Activated gamma-delta T cell (primary cell): ENCODE data around the gene SHISAL2B.
A peak's percentile ranks its signal among the peaks of the same experiment; 100 is the strongest.
"Not testable (repeated sequence)": the region's sequence is repeated elsewhere in the genome, so short reads cannot be mapped to it uniquely, and the experiment has no call there.

Experiments
- DNase-seq: peaks from one replicate; lab custom pipeline; 2025; lab: John Stamatoyannopoulos, UW
- total RNA-seq, 2 donors: gene quantifications; one replicate each; lab custom pipeline; 2026; lab: John Stamatoyannopoulos, UW

SHISAL2B gene
- 0 reads per million in 2 donors for total RNA-seq

DNA sequence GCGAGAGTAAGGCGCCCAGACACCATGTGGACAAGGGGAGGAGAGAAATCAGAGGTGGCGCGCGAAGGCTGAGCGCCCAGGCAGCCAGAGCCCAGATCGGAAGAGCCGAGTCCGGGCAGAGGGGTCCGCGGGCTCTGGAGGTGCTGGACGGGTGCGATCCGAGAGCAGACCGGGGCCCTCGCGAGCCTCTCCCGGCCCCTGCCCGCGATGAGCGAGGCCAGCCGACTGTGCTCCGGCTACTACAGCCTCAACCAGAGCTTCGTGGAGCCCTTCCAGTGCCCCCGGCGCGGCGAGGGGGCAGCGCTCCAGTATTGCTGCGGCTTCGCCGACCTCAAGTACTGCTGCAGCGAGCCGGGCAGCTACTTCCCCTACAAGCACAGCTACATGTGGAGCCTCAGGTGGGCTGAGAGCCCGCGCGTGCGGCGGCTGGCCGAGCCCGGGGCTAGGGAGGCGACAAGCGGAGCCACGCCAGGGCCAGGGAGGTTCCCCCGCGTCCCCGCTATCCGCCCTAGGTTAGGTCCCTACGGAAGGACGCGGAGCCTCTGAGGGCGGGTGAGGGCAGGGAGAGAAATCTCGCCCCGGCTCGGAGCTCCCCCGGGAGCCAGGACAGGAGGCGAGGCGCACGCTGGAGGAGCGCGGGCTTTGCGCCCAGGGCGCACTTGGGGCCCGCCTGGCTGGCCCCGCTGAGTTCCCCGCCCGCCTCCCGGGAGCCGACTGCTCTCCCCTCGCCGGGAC lies at the start of gene SHISAL2B:
SHISAL2B (plus strand) TSS at position 87 of the 735 bp plus-strand sequence; CDS start at position 208, 121 bp downstream.
- DNase-seq = peak; percentile 9

GRCh38 chr5:64644831-64645230 lies 45.5 kb upstream of the SHISAL2B start:
- no peak for DNase-seq

- no peak for DNase-seq
Observed at GRCh38 chr5:64646169-64646568, 44.1 kb upstream of the SHISAL2B start.

- no peak for DNase-seq
Observed at GRCh38 chr5:64649512-64649911, 40.8 kb upstream of the SHISAL2B start.

DNA sequence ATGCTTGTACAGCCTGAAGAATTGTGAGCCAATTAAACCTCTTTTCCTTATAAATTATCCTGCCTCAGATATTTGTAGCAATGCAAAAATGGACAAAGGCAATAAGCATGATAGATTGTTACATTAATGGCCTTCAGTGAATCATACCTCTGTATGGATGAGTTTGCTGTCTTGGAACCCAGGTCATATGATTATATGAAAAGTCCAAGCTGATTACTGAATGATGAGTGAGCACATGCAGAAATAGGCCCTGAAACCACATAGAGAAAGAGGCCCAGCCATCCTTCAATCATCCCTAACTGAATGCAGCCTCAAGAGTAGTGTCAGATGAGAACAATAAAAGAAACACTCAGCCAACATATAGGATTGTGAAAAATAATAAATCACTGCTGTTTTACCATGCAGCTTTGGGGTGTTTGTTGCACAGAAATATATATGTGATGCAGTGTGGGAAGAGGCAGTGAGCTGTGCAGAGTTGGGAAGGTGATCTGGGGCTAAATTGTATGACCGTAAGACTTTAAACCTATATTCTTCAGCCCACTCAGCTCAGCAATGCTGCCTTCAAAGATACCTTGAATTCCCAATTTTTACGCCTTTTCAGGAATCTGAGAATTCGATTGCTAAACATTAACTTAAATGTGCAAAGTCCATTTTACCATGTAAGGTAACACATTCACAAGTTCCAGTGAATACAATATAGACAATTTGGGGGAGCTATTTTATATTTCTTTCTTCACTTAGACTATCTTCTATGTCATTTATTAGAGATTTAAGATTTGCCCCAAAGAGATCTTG lies 36.3 kb upstream of the SHISAL2B start:
- DNase-seq = no peak

- no peak for DNase-seq
Observed at GRCh38 chr5:64654561-64654938, 35.8 kb upstream of the SHISAL2B start.

DNA sequence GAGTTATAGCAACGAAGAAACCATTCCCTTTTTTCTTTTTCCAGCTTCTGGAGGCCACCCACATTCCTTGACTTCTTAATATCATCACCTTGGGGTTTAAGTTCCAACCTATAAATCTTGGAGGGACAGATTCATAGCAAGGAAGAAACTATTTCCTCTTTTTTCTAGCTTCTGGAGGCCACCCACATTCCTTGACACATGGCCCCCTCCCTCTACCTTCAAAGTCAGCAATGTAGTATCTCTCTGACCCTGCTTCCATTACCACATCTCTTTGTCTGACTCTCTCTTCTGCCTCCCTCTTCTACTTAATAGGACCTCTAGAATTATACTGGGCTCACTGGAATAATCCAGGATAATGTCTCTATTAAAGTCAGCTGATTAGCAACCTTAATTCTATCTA lies 34.7 kb upstream of the SHISAL2B start:
- no peak for DNase-seq

- no peak for DNase-seq
Observed at GRCh38 chr5:64659289-64659688, 31.0 kb upstream of the SHISAL2B start.

DNA sequence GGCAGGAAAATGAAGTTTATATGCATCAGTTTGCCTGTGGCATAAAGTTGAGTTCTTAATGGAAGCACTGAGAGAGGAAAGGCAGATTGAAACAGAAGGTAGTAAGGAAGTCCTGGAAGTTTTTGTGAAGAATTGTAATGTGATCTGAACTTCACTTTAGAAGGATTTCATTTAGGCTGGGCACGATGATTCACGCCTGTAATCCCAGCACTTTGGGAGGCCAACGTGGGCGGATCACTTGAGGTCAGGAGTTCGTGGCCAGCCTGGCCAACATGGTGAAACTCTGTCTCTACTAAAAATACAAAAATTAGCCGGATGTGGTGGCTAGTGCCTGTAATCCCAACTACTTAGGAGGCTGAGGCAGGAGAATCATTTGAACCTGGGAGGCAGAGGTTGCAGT lies 27.1 kb upstream of the SHISAL2B start:
- not testable (repeated sequence) for DNase-seq

DNA sequence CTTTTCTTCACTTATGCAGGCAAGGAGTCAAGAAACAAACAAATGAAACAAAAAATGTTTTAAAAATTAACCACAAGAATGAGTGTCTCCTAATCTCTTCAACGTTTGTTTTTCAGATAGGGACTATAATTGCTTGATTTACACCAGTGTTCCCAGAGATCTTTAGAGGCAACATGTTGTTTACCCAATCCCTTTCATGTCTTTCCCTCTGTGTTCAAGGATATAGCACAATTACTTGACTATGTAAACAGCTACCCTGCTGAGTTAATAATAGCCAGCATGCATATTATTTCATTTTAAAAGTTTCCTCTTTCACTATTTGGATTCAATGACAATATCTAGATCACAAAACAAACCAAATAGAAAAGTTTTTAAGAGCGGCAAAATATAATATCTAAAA lies 25.1 kb upstream of the SHISAL2B start:
- DNase-seq = no peak

DNA sequence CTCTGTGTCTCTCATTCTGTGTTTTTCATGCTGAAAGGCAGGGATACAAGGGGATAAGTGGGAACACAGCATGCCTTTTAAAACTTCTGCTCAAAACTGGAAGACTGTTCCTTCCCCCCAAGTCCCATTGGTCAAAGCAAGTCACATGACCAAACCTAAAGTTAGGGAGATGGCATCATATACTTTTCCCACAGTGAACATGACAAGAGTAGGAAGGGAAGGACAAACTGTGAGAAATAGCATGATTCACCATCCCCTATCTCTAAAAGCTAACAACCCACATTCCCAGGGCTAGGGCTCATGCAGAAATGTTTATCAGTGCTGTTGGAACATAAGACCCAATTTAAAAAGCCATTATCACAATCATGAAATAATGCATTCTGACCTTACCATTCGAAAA lies 24.2 kb upstream of the SHISAL2B start:
- DNase-seq = no peak

DNA sequence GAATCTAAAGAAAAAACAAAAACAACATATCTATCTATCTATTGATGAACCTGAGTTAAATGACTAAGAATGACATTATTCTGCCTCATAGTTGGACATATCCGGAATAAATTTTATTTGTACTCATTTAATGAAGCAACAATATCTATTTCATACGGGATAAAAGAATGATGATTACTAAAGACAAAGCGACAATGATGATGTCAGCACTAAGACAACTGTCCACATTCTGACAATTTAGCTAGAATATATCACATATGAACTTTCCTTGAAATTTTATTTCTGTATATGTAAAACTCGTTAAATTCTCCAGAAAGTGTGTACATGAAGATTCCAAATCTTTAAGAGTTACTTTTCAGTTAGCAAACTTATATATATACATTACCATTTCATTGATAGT lies 23.2 kb upstream of the SHISAL2B start:
- DNase-seq = no peak

DNA sequence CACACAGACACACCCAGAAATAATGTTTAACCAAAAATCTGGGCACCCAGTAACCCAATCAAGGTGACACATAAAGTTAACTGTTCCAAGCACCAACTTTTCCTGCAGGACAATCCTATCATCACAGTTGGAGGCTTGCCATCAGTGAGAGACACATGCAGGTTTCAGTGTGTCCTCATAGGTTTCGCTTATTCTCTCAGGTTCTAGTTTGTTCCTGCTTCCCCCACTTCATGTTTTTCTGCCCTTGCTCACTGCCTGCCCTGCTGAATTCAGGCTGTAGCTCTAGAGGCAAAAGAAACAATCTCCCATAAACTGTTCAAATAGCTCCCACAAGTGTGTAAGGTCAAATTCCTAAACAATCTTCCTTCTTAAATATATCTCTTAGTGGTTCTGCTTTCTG lies 20.0 kb upstream of the SHISAL2B start:
- DNase-seq = no peak

DNA sequence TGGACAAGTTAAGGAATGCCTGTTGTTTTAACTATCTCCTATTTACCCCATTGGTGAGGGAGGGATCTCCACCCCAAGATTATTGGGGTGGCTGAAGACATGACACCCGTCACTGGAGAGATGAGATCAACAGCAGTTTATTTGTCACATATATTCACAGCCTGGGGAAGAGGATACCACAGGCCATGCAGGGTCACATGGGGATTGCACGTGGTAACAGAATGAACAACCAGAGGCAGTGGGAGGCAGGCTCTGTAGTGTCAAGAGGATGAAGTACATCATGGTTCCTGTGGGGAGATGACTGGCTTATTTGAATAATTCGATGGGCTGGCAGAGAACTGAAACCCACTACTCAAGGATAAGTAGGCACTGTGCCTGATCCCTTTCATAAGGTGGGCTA lies 18.6 kb upstream of the SHISAL2B start:
- DNase-seq = no peak

- DNase-seq = no peak
Observed at GRCh38 chr5:64678374-64678773, 11.9 kb upstream of the SHISAL2B start.

DNA sequence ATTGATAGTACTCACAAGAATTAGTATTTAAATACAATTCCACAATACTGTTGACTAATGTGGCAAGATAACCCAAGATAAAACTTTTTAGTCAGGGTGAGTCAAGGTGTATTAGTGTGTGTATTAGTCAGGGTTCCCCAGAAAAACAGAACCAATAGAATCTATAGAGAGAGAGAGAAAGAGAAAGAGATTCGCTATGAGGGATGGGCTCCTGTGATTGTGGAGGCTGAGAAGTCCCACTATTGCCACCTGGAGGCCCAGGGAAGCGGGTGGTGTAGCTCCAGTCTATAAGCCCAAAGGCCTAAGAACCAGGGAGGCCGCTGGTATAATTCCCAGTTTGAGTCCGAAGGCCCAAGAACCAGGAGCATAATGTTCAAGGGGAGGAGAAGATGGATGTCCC lies 10.0 kb upstream of the SHISAL2B start:
- DNase-seq = no peak

GRCh38 chr5:64682608-64683007 lies 7.7 kb upstream of the SHISAL2B start:
- DNase-seq = no peak

- no peak for DNase-seq
Observed at GRCh38 chr5:64685866-64686265, 4.4 kb upstream of the SHISAL2B start.

DNA sequence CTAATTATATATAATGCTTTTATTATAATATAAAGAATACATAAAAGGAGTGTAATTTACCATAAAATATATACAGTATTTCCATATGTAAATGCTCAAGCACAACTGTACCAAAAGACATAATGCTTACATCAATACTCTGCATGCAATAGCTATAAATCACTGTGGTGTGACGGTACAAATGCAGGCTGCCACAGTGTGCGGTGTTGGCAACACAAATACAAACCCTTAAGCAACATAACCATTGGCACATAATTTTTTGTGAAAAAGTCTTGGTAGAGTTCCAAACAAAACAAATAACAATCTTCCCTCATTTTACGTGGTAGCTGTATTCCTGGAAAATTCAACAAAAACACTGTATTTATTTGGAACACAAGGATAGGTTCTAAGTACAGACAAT lies 1.9 kb upstream of the SHISAL2B start:
- DNase-seq = no peak

GRCh38 chr5:64688965-64689364 lies 1.3 kb upstream of the SHISAL2B start:
- DNase-seq = no peak

- DNase-seq = no peak
Observed at GRCh38 chr5:64690104-64690416, 243 bp upstream of the SHISAL2B start.

DNA sequence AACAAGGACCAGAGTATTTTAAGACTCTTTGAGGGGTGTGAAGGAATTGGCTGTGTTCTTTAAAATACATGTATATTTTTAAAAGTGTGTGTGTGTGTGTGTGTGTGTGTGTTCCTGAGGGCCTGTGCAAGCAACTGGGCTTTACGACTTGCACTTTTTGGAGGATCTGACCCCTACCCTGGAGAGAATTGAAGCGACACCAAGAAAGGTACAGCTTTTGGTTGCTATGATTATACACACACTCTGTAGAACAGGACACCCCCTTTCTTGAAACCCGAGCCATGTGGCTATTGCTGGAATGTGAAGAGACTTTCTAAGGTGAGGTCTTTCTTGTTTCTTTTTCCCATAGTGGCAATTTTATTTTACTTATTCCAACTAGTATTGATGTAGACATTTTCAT lies 988 bp downstream of the SHISAL2B start:
- no peak for DNase-seq

- DNase-seq = no peak
Observed at GRCh38 chr5:64693636-64694035, 3.3 kb downstream of the SHISAL2B start.

GRCh38 chr5:64696414-64696813 lies 6.1 kb downstream of the SHISAL2B start:
- not testable (repeated sequence) for DNase-seq
